PFSK-1 (cell line): Measurements from ENCODE around the gene PITRM1.

Experiments
- POLR2AphosphoS5 ChIP-seq: IDR thresholded peaks from 2 replicates; pipeline ENCODE4 v1.6.1; 2012; ENCODE audit warnings: low read depth, mild to moderate bottlenecking, control low read depth, low read length, moderate library complexity
- REST ChIP-seq, 2 experiments: IDR thresholded peaks; 2 replicates each; pipeline versions ENCODE4 v1.6.1 to v1.8.0; 2011 to 2012; ENCODE audit warnings: low read depth in 2 of 2, low read length in 2 of 2, control low read depth in 1 of 2, inconsistent platforms in 1 of 2, mild to moderate bottlenecking in 1 of 2, moderate library complexity in 1 of 2; ENCODE audit not compliant: insufficient read depth in 1 of 2
- SIN3A ChIP-seq: IDR thresholded peaks from 2 replicates; pipeline ENCODE4 v1.6.1; 2012; ENCODE audit warnings: mild to moderate bottlenecking, low read length, moderate library complexity, borderline replicate concordance; ENCODE audit not compliant: insufficient read depth
- TAF1 ChIP-seq: IDR thresholded peaks from 2 replicates; pipeline ENCODE4 v1.6.1; 2012; ENCODE audit warnings: low read length, control low read depth, borderline replicate concordance; ENCODE audit not compliant: insufficient read depth

- TF ChIP-seq SIN3A (no peak), TAF1 (no peak), REST (IDR thresholded peaks at IDR 0.05; ENCODE audit: insufficient read depth in 1 of 2, low read depth in 2 of 2, low read length in 2 of 2) (no peak), POLR2AphosphoS5 (no peak; the same call in 1 of the 2 replicates)
These were observed 44.0 kb downstream of the PITRM1 start for GRCh38 chr10:3128379-3129130.
